NCI-H1417 (cell line): ENCODE data around the gene OR2L3.
"Not testable (repeated sequence)": the region's sequence is repeated elsewhere in the genome, so short reads cannot be mapped to it uniquely, and the experiment has no call there.

Experiments
- DNase-seq, 3 experiments: peaks; one replicate each; lab custom pipeline; 2025; lab: John Stamatoyannopoulos, UW

Gene OR2L3

GRCh38 chr1:248046536-248046935 lies at the start of gene OR2L3:
Gene OR2L3, plus strand, starts transcription at chr1:248046836. Its CDS starts 13,846 bp downstream, at chr1:248060682.
- DNase-seq: no peak

- no peak for DNase-seq
Measured at GRCh38 chr1:247998811-247999210, 47.8 kb upstream of the OR2L3 start.

- no peak for DNase-seq
Measured at GRCh38 chr1:248000169-248000568, 46.5 kb upstream of the OR2L3 start.

- DNase-seq: no peak
Measured at GRCh38 chr1:248007778-248008177, 38.9 kb upstream of the OR2L3 start.

GRCh38 chr1:248009681-248010080 lies 37.0 kb upstream of the OR2L3 start:
- no peak for DNase-seq

GRCh38 chr1:248013229-248013710 lies 33.4 kb upstream of the OR2L3 start, which contains the start of gene OR2L5:
Gene OR2L5, plus strand, starts transcription at chr1:248013660. Its CDS starts 8,288 bp downstream, at chr1:248021948.
- no peak for DNase-seq

GRCh38 chr1:248015803-248016202 lies 30.8 kb upstream of the OR2L3 start:
- no peak for DNase-seq

GRCh38 chr1:248029770-248030169 lies 16.9 kb upstream of the OR2L3 start, which contains the start of gene OR2L2:
Gene OR2L2, plus strand, starts transcription at chr1:248030070. Its CDS starts 8,198 bp downstream, at chr1:248038268.
- no peak for DNase-seq

GRCh38 chr1:248045209-248045608 lies 1.4 kb upstream of the OR2L3 start:
- DNase-seq: no peak

GRCh38 chr1:248047008-248047407 lies 372 bp downstream of the OR2L3 start:
- DNase-seq: no peak

- no peak for DNase-seq
Measured at GRCh38 chr1:248054671-248055070, 8.0 kb downstream of the OR2L3 start.

GRCh38 chr1:248055261-248055660 lies 8.6 kb downstream of the OR2L3 start:
- DNase-seq: no peak

- no peak for DNase-seq
Measured at GRCh38 chr1:248065071-248065470, 18.4 kb downstream of the OR2L3 start.

- no peak for DNase-seq
Measured at GRCh38 chr1:248065604-248066003, 19.0 kb downstream of the OR2L3 start.

- not testable (repeated sequence) for DNase-seq
Measured at GRCh38 chr1:248083864-248084263, 37.2 kb downstream of the OR2L3 start.

- no peak for DNase-seq
Measured at GRCh38 chr1:248094884-248095283, 48.2 kb downstream of the OR2L3 start, which contains the start of gene OR2L13. Gene OR2L13, plus strand, starts transcription at chr1:248095184. Its CDS starts 4,192 bp downstream, at chr1:248099376.

- no peak for DNase-seq
Measured at GRCh38 chr1:248098529-248098928, 51.9 kb downstream of the OR2L3 start.

GRCh38 chr1:248102847-248103246 lies 56.2 kb downstream of the OR2L3 start:
- no peak for DNase-seq

GRCh38 chr1:248111157-248111556 lies 64.5 kb downstream of the OR2L3 start:
- no peak for DNase-seq
